ENCODE data around the gene ACTR3.

Gene ACTR3

DNA sequence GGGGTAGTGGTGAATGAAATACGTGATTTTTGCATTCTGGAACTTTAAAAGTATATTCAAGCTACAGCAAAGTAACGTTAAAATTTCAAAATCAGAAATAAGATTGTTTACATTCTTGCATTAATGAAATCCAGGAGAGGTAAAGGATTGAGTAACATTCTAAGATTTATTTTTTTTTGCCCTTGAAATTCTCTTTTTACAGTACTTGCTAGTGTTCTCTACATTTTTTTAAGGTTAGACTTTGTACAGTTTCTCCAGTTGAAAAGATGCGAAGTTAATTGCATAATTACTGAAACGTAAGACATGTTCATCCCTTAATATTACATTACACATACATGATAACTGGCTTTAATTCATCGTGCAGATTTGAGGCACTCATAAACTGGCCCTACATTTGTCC is 74.5 kb downstream of the ACTR3 start:
- no peak overlapping the region for H3K4me3 ChIP-seq (replicated peaks; ENCODE audit: low read depth, low read length)
- no peak for DNase-seq (ENCODE audit: low read depth)
- TF ChIP-seq, protein P1, sequence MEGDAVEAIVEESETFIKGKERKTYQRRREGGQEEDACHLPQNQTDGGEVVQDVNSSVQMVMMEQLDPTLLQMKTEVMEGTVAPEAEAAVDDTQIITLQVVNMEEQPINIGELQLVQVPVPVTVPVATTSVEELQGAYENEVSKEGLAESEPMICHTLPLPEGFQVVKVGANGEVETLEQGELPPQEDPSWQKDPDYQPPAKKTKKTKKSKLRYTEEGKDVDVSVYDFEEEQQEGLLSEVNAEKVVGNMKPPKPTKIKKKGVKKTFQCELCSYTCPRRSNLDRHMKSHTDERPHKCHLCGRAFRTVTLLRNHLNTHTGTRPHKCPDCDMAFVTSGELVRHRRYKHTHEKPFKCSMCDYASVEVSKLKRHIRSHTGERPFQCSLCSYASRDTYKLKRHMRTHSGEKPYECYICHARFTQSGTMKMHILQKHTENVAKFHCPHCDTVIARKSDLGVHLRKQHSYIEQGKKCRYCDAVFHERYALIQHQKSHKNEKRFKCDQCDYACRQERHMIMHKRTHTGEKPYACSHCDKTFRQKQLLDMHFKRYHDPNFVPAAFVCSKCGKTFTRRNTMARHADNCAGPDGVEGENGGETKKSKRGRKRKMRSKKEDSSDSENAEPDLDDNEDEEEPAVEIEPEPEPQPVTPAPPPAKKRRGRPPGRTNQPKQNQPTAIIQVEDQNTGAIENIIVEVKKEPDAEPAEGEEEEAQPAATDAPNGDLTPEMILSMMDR (IDR thresholded peaks at IDR 0.05; ENCODE audit: low read length, missing control alignments): no peak

DNA sequence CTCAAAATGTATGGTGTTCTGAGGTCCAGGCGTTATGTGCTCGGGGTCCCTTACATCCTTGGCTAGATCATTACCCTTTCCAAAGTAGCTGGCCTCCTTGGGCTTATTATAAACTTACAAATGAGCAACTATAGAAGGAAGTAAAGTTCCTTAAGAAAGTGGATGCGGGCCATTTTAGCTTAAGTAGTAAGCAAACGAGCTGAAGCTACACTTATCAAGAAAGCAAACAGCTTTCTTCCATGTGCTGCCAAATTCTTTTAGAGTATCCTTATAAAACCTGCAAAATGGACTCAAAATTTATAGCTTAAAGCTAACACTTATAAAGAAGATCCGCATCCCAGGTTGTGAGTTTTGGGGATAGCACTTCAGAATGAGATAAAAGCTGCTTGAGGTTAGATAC is 75.3 kb downstream of the ACTR3 start:
- TF ChIP-seq, protein P1 (IDR thresholded peaks at IDR 0.05; ENCODE audit: low read length, missing control alignments): no peak
- no peak overlapping the region for H3K4me3 ChIP-seq (replicated peaks; ENCODE audit: low read depth, low read length)
- no peak for DNase-seq (ENCODE audit: low read depth)

DNA sequence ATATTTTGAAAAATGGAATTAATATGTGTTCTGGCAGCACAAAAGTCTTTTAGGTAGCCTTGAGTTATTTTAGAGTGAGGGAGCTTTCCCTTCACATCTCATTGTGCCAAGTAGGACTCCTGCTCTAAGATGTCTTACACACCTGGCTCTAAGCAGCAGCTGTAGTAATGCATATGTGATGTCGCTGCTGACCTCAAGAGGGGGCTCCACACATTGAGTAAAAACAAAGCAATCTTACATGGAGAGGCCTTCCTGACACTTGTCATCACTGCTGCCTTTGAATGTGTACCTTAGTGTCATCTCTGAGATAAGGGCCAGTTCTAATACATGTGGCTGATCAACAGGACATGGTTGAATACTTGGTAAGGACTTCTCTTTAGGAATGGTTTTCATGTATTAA is 75.8 kb downstream of the ACTR3 start:
- no peak overlapping the region for H3K4me3 ChIP-seq (replicated peaks; ENCODE audit: low read depth, low read length)
- TF ChIP-seq, protein P1 (IDR thresholded peaks at IDR 0.05; ENCODE audit: low read length, missing control alignments): peak; percentile 61
- DNase-seq (ENCODE audit: low read depth): peak; percentile 53

DNA sequence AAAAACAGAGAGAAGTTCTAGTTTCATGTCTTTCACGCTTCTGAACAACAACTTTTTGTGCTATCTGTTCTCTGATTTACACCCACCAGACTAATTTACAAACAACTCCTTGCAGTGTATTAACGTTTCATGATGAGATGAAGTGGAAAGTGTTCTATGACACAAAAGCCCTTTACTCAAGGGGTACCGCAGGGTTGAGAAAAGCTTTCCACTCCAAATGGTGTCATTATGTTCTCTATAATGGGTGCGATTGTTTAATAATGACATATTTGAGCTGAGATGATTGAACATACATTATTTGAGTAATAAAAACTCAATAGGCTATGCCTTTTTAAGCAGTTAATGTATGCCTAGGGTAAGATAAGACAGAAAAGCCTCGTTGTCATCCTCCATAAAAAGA is 76.3 kb downstream of the ACTR3 start:
- no peak for DNase-seq (ENCODE audit: low read depth)
- TF ChIP-seq, protein P1 (IDR thresholded peaks at IDR 0.05; ENCODE audit: low read length, missing control alignments): no peak
- no peak overlapping the region for H3K4me3 ChIP-seq (replicated peaks; ENCODE audit: low read depth, low read length)

DNA sequence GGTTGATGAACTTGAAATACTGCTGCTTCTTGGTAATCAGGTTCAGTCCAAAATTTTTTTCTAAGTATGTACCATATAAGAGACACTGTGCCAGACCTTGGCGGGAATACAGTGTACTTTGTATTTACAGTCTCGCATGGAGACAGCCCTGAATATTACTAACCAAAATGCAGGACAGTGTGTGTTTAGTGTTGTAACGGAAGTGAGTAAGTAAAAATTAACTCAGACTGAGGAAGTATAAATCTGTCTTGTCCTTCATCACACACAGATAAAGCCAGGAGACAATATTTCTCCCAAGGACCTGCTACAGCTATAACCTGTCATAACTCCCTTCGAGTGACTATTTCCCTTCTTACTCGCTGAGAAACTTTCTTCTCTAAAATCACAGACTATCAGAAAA is 76.9 kb downstream of the ACTR3 start:
- peak; percentile 66 for DNase-seq (ENCODE audit: low read depth)
- TF ChIP-seq, protein P1 (IDR thresholded peaks at IDR 0.05; ENCODE audit: low read length, missing control alignments): no peak
- H3K4me3 ChIP-seq (replicated peaks; ENCODE audit: low read depth, low read length): no peak overlapping the region

DNA sequence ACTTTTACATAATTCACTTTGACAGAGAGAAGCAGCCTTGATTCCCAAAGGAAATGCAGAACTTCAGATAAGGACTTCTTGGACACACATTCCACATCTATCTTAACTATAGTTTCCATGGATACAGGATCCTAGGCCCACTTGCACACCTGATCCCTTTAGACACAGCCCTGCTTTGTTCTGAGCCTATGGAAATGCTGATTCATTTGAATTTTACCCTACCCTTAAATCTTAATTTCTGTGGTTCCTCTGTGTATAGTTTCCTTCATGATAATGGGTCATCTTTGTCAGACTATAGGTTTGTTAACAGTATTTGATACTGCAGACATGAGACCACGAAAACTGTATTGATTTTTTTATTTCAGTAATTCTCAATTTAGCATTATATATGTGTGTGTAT is 77.4 kb downstream of the ACTR3 start:
- no peak overlapping the region for H3K4me3 ChIP-seq (replicated peaks; ENCODE audit: low read depth, low read length)
- TF ChIP-seq, protein P1 (IDR thresholded peaks at IDR 0.05; ENCODE audit: low read length, missing control alignments): no peak
- DNase-seq (ENCODE audit: low read depth): peak; percentile 24

DNA sequence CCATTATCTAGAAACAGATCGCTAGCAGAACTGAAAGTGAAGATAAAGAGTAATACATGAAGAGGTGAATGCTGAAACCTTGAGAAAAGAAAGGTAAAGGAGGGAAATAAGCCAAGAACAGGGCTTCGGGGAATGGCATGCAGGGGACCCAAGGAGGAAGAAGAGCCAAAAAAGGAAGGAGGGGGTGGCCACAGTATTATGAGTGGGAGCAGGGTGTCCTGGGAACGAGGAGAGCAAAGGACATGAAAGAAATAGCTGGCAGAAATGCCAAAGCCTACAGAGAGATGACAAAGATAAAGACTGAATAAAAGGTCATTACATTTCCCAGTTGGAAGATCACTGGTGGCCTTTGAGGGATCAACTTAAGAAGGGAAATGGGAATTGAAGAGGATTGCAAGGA is 82.9 kb downstream of the ACTR3 start:
- H3K4me3 ChIP-seq (replicated peaks; ENCODE audit: low read depth, low read length): no peak overlapping the region
- TF ChIP-seq, protein P1 (IDR thresholded peaks at IDR 0.05; ENCODE audit: low read length, missing control alignments): no peak
- DNase-seq (ENCODE audit: low read depth): no peak
